A673 (cell line): ENCODE data around the gene MESD. TPM values are rescaled to one million over a fixed set of nuclear protein-coding genes. Genes with fewer than 3 reads are reported as not detected.

ENCODE experiments used
- BruUV-seq: library from RNA; stranded (reverse); fragments of 400-500 nt; replicated peaks from 2 replicates; lab custom pipeline; 2021; lab: Mats Ljungman, UMichigan
- CTCF ChIA-PET: fragments of 300-600 bp; sonication (Branson Sonifier 250); formaldehyde crosslinking; loops from one replicate; lab custom pipeline; 2022; ENCODE audit warnings: antibody characterized with exemption; lab: Charles Lee
- POLR2A ChIA-PET: fragments of 300-600 bp; sonication (Branson Sonifier 250); formaldehyde crosslinking; loops from one replicate; lab custom pipeline; 2022; ENCODE audit warnings: antibody characterized with exemption; ENCODE audit not compliant: low non-redundant PET; lab: Charles Lee
- DNase-seq: peaks from one replicate; pipeline ENCODE4 v3.0.0-alpha.2; 2015; ENCODE audit warnings: low spot score
- H3K27ac ChIP-seq: fragments of 200-600 bp; sonication (generic); 2 replicates; pipeline ENCODE4 v1.5.1; 2016; ENCODE audit warnings: mixed run types, low read depth, mild to moderate bottlenecking, mixed read lengths, antibody characterized with exemption, low read length; ENCODE audit not compliant: poor library complexity, severe bottlenecking
- H3K27me3 ChIP-seq: fragments of 200-600 bp; sonication (generic); replicated peaks from 2 replicates; pipeline ENCODE4 v1.6.1; 2017; ENCODE audit warnings: mixed run types, low read depth, mild to moderate bottlenecking, mixed read lengths, antibody characterized with exemption, low read length; ENCODE audit not compliant: insufficient read depth, poor library complexity
- H3K36me3 ChIP-seq: fragments of 200-600 bp; sonication (generic); 2 replicates; pipeline ENCODE4 v1.6.1; 2016; ENCODE audit warnings: mixed run types, mild to moderate bottlenecking, mixed read lengths, antibody characterized with exemption, low read length; ENCODE audit not compliant: insufficient read depth, poor library complexity, severe bottlenecking
- H3K4me1 ChIP-seq: fragments of 200-600 bp; sonication (generic); 2 replicates; pipeline ENCODE4 v1.6.1; 2017; ENCODE audit warnings: mixed run types, mild to moderate bottlenecking, mixed read lengths, antibody characterized with exemption, low read length; ENCODE audit not compliant: insufficient read depth, poor library complexity, severe bottlenecking
- H3K4me3 ChIP-seq: fragments of 200-600 bp; sonication (generic); 2 replicates; pipeline ENCODE4 v1.5.1; 2016; ENCODE audit warnings: low read depth, mixed run types, mild to moderate bottlenecking, mixed read lengths, low read length; ENCODE audit not compliant: poor library complexity, severe bottlenecking
- H3K9me3 ChIP-seq: fragments of 200-600 bp; sonication (generic); 2 replicates; pipeline ENCODE4 v1.6.1; 2016; ENCODE audit warnings: mixed run types, low read depth, mild to moderate bottlenecking, mixed read lengths, antibody characterized with exemption, low read length; ENCODE audit not compliant: poor library complexity, severe bottlenecking
- CTCF ChIP-seq: fragments of 300-800, 200-600 bp; sonication (generic); conservative IDR thresholded peaks from 2 replicates; pipeline ENCODE4 v1.5.1; 2017; ENCODE audit warnings: low read depth, mild to moderate bottlenecking, antibody characterized with exemption, low read length, moderate library complexity, mixed read lengths
- EZH2 ChIP-seq: fragments of 200-600 bp; sonication (generic); IDR thresholded peaks from 2 replicates; pipeline ENCODE4 v1.6.1; 2017; ENCODE audit warnings: borderline replicate concordance, low read depth, mild to moderate bottlenecking, mixed read lengths, antibody characterized with exemption, low read length; ENCODE audit not compliant: poor library complexity, severe bottlenecking
- intact Hi-C: fragments of 100-400 bp; cut with micrococcal nuclease; formaldehyde crosslinking; loops from one replicate; pipeline ENCODE4 v1.10.0; 2022; ENCODE audit not compliant: unreplicated experiment
- total RNA-seq: library from RNA; stranded (reverse); gene quantifications from 2 replicates; pipeline ENCODE4 v1.2.3, GENCODE V29; 2021

MESD gene
- total RNA-seq, 1 experiment from 2014 or later, result 28.1 TPM

- no peaks in the 10 kb centered on the region for H3K36me3 ChIP-seq
- no peaks in the 10 kb centered on the region for H3K4me1 ChIP-seq
- ChIA-PET CTCF (no interaction called here), POLR2A (no interaction called here)
- H3K9me3 ChIP-seq, result no peaks in the 10 kb centered on the region
- intact Hi-C loops, result no loop called here
- no peak overlapping the region for H3K4me3 ChIP-seq
- BruUV-seq, result no TSS peak
- no peak overlapping the region for H3K27ac ChIP-seq
- DNase-seq, result no peak
- TF ChIP-seq EZH2, result no peak
- TF ChIP-seq CTCF, result no peak
- no peaks in the 10 kb centered on the region for H3K27me3 ChIP-seq
Measured at GRCh38 chr15:80940331-80940730, 49.3 kb downstream of the MESD start.

- BruUV-seq, result no TSS peak
Measured at GRCh38 chr15:80939216-80939615, 50.4 kb downstream of the MESD start.

GRCh38 chr15:80937718-80938117, 51.9 kb downstream of the MESD start:
- Histone ChIP-seq H3K9me3 (no peaks in the 10 kb centered on the region), H3K4me1 (no peaks in the 10 kb centered on the region), H3K36me3 (no peaks in the 10 kb centered on the region), H3K27me3 (no peaks in the 10 kb centered on the region), H3K27ac (no peak overlapping the region), H3K4me3 (no peak overlapping the region)
- TF ChIP-seq CTCF (no peak), EZH2 (no peak)
- ChIA-PET CTCF (no interaction called here), POLR2A (no interaction called here)
- no peak for DNase-seq
- intact Hi-C loops, result no loop called here
- no TSS peak for BruUV-seq

More at GRCh38 chr15:80939216-80939615, 50.4 kb downstream of the MESD start:
- no peaks in the 10 kb centered on the region for H3K36me3 ChIP-seq
- ChIA-PET CTCF (no interaction called here), POLR2A (no interaction called here)
- intact Hi-C loops, result no loop called here
- no peak for DNase-seq
- no peaks in the 10 kb centered on the region for H3K27me3 ChIP-seq
- H3K4me3 ChIP-seq, result no peak overlapping the region
- H3K27ac ChIP-seq, result no peak overlapping the region
- no peaks in the 10 kb centered on the region for H3K4me1 ChIP-seq
- TF ChIP-seq CTCF, result no peak
- TF ChIP-seq EZH2, result no peak
- no peaks in the 10 kb centered on the region for H3K9me3 ChIP-seq
